ENCODE data around the gene PCF11.
"Not testable (repeated sequence)": the region's sequence is repeated elsewhere in the genome, so short reads cannot be mapped to it uniquely, and the experiment has no call there.

The PCF11 gene

GRCh38 chr11:83192606-83193245, 35.8 kb downstream of the PCF11 start:
- no peak for DNase-seq (ENCODE audit: low read depth)

DNA sequence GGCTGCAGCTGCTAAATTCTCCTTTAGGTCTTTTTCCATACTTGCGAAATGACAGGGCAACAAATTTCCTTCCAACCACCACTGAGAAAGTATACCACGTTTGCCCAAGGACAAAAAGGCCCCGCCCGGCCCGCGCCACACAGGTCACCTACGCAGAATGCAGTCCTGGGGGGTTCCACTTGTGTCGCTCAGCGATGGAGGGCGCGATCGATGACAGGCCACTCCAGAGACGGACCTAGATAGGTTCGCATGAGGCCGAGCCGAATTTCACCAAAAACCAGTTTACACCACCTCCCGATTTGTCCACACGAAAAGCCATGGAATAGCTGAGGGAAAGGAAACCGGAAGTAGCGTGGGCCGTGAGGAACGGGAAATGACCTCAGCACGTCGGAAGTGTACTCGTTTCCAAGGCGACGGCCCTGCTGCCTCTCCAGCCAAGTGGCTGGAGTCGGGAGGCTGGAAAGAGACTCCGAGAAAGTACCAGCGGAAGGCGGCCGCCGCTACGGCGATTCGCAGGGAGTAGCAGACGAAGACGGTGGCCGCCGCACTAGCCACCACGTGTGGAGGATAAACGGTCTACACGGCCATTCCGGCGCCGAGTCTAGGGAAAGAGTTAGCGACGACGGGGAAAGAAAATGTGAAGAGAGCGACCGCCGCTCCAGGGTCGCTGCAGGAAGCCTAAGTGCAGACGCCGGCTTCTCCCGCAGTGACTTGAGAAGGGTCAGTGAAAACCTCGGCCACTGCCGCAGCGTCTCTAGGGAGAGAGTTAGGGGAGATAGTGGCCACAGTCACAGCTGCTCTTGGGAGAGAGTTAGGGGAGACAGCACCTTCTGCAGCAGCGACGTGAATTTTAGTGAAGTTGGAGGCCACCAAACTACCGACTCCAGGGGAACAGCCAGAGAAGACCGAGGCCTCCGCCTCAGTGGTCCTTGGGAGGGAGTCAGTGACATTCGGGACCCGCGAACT, 36.7 kb downstream of the PCF11 start, which contains the start of gene ANKRD42:
Gene ANKRD42, plus strand, starts transcription at position 398 of the 966 bp plus-strand sequence. CDS start 959 bp downstream, outside the sequence.
- peak; percentile 80 for DNase-seq (ENCODE audit: low read depth)

- DNase-seq (ENCODE audit: low read depth), result peak; percentile 52
Measured at GRCh38 chr11:83194281-83195142, 37.6 kb downstream of the PCF11 start.

DNA sequence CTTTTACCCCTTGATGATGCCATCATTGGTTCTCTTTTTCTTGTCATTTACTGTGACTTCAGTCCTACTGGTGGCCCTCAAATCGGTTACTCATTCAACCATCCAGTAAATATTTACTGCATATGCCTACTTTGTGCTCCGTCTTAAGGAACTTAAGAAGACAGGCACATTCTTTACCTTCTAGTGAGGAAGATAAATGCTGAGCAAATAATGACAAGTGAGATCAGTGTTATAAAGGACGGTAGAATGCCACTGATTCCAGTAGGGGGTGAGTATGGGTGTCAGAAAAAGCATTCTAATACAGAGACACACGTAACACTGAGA, 38.2 kb downstream of the PCF11 start:
- DNase-seq (ENCODE audit: low read depth), result no peak

GRCh38 chr11:83195649-83196048, 38.7 kb downstream of the PCF11 start:
- DNase-seq (ENCODE audit: low read depth), result no peak

DNA sequence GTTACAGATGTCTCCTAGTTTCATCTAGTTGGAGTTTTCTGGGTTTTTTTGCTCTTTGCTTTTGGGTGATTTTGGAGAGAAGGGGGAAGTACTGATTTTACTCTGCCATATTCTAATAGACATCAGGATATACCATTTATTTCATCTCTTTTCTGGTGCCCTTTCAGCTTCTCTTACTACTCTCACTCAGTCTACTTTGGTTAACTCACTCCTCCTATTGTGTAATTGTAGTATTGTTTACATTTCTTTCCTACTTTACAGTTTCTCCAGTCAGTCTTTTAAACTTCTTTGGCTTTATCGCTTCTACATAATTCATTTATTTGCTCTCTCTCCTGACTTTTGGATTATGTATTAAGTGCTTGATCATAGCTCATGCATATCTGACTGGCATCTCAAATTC, 43.1 kb downstream of the PCF11 start:
- no peak for DNase-seq (ENCODE audit: low read depth)

GRCh38 chr11:83205608-83206185, 48.8 kb downstream of the PCF11 start:
- DNase-seq (ENCODE audit: low read depth), result no peak

DNA sequence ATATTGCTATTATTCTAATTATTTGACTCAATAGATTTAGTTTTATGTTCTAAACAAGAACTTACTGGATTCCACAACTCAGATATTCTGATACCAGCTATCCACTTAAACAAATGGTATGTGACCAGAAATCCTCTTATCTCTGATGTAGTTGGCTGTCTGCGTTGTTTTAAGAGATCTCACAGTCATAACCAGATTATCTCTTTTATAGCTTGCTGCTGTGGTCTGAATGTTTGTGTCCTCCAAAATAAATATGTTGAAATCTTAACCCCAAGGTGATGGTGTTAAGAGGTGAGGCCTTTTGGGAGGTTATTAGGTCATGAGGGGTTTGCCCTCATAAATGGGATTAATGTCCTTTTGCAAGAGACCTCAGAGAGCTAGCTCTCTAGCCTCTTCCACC, 49.3 kb downstream of the PCF11 start:
- no peak for DNase-seq (ENCODE audit: low read depth)

DNA sequence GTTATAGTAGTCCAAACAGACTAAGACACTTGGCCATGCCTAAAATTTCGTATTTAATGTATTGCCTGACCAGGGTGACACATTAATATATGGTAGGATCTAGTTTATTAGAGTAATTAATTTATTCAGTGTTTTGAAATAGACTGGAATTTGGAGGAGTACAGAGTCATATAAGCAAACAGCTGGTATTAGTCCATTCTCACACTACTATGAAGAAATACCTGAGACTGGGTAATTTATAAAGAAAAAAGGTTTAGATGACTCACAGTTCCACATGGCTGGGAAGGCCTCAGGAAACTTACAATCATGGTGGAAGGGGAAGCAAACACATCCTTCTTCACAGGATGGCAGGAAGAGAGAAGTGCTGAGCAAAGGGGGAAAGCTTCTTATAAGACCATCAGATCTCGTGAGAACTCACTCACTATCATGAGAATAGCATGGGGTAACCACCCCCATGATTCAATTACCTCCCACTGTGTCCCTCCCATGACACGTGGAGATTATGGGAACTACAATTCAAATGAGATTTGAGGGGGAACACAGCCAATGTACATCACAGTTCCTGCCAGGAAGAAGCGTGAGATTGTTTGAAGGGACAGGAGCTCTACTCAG, 49.9 kb downstream of the PCF11 start:
- not testable (repeated sequence) for DNase-seq (ENCODE audit: low read depth)

DNA sequence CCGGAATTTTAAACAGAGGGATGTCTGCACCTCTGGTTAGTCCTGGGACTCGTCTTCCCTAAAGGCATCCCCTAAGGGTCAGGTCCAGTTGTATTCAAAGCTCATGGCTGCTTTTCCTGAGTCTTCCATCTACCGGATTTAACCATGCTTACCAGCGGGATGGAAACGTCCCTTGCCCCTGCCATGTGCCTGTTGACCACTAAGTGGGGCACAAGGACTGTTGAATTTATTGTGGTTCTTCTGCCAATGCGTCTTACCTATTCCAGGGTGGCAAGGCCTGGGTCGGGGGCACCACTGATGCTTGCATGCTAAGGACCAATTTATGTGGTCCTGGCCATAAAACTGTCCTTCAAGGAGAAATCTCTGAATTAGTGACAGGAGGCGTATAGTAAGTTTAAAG, 62.2 kb downstream of the PCF11 start:
- no peak for DNase-seq (ENCODE audit: low read depth)

GRCh38 chr11:83220260-83220659, 63.3 kb downstream of the PCF11 start:
- DNase-seq (ENCODE audit: low read depth), result no peak

DNA sequence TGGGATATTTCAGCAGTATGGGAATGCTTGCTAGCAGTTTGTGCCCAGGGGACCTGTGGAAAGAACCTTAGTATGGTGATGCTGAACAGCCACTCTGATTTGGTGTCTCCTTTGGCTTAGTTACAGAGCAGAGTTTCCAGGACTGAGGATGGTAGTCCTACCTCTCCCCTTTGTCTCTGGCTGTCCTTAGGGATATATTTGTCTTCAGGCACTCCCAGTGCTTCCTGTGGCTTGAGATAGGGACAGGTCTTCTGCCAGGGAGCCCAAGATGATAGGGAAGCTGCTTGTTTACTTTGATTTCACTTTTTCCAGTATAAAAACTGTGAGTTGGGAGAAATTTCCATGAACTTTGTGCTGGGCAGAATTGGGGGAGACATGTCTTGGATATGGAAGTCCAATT, 64.8 kb downstream of the PCF11 start:
- no peak for DNase-seq (ENCODE audit: low read depth)

DNA sequence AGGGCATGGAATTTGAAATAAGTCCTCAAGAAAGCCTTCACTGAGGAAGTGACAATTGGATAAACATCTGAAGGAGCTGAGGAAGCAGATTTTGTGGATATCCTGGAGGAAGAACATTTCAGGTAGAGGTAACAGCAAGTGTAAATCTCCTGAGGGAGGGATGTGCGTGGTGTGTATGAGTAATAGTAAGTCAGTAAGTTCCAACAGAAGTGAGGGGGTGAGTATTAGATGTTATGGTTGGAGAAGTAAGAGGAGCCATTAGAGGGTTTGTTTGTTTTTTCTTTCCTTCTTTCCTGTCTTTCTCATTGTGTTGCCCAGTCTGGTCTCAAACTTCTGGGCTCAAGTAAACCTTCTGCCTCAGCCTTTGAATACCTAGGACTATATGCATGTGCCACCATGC, 65.6 kb downstream of the PCF11 start:
- DNase-seq (ENCODE audit: low read depth), result no peak

GRCh38 chr11:83223457-83223856, 66.5 kb downstream of the PCF11 start:
- no peak for DNase-seq (ENCODE audit: low read depth)

GRCh38 chr11:83235825-83236224, 78.9 kb downstream of the PCF11 start:
- no peak for DNase-seq (ENCODE audit: low read depth)
